ENCODE data around the gene UNCX.
"Not testable (repeated sequence)": the region's sequence is repeated elsewhere in the genome, so short reads cannot be mapped to it uniquely, and the experiment has no call there.

UNCX gene

DNA sequence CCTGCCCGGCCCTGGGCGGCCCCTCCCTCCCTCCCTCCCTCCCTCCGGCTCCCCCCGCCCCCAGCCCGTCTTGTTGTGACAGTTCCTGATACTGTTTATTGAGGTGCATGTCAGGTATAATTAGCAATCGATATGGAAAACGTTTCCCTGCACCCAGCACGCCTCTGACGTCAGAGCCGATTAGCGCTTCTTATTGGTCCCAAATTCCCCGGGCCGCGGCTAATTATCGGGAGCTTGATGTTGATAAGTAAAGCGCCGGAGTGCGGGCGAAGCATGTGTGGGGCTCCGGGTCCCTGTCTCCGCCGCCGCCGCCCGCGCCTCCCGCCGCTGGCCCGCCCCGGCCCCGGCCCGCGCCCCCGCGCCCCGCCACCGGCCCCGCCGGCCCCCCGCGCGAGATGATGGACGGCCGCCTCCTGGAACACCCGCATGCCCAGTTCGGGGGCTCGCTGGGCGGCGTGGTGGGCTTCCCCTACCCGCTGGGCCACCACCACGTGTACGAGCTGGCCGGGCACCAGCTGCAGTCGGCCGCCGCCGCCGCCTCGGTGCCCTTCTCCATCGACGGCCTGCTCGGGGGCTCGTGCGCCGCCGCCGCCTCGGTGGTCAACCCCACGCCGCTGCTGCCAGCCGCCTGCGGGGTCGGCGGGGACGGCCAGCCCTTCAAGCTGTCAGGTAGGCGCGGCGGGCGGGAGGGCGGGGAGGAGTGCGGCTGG, at the start of gene UNCX:
TSS of gene UNCX (plus strand) at position 250 of the 710 bp plus-strand sequence. CDS start at position 396, 146 bp downstream.
- no peak for DNase-seq

DNA sequence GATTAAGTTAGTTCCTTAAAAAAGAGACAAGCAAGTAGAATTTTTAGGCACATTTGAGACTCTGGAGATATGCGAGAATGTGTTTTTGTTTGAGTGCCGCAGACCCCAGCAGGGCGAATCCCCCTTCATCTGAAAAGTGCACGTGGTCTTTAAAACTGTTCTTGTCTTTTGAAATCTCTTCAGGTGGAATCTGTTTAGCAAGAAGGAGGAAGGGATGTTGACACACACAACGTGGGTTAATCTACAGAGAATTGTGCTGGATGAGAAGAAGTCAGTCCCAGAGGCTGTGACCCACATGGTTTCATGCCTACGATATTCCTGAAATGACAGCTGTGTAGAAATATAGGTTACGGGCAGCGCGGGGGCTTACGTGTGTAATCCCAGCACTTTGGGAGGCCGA, 45.5 kb upstream of the UNCX start:
- no peak for DNase-seq

DNA sequence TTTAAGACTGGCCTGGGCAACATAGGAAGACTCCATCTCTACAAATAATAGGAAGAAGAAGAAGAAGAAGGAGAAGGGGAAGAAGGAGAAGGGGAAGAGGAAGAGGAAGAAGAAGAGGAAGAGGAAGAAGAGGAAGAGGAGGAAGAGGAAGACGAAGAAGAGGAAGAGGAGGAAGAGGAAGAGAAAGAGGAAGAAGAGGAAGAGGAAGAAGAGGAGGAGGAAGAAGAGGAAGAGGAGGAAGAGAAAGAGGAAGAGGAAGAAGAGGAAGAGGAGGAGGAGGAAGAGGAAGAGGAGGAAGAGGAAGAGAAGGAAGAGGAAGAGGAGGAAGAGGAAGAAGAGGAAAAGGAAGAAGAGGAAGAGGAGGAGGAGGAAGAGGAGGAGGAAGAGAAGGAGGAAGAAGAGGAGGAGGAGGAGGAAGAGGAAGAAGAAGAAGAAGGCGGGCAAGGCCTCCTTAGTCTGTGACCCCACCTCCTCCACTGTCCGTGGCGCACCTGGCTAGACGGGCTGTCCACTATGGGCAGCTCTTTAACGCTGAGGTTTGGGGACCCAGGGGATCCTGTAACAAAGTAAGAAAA, 43.9 kb upstream of the UNCX start:
- DNase-seq = no peak

DNA sequence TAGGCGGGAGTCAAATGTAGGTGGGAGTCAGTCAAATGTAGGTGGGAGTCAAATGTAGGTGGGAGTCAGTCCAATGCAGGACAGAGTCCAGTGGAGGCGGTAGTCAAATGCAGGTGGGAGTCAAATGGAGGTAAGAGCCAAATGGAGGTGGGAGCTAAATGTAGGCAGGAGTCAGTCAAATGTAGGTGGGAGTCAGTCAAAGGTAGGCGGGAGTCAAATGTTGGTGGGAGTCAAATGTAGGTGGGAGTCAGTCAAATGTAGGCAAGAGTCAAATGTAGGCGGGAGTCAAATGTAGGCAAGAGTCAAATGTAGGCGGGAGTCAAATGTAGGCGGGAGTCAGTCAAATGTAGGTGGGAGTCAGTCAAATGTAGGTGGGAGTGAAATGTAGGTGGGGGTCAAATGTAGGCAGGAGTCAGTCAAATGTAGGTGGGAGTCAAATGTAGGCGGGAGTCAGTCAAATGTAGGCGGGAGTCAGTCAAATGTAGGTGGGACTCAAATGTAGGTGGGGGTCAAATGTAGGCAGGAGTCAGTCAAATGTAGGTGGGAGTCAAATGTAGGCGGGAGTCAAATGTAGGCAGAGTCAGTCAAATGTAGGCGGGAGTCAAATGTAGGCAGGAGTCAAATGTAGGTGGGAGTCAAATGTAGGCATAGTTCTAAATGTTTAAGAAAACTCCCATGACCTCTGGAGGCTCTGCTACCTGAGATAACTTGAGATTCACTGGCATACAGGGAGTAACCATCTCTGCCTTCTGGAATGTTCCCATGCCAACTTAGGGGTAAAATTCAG, 42.5 kb upstream of the UNCX start:
- no peak for DNase-seq

DNA sequence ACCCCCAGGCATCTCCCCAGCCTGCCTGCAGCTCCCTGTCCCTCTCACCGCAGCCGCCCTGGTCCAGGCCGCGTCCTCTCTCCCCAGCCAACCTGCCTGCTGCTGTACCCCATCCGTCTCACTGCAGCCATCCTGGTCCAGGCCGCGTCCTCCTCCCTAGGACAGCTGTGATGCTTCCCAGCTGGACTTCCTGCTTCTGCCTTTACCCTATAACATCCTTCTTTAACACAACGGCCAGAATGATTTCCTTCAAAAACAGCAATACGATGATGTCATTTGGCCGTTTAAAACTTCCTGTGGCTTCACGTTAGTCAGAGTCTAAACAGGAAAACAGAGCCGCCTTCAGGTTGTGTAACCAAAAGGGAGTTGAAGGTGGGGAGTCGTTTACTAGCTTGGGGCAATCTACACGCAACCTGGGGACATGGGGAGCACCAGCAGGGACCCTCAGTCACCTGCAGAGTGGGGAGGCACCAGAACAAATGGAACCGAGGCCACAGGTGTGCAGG, 40.4 kb upstream of the UNCX start:
- peak; percentile 14 for DNase-seq

DNA sequence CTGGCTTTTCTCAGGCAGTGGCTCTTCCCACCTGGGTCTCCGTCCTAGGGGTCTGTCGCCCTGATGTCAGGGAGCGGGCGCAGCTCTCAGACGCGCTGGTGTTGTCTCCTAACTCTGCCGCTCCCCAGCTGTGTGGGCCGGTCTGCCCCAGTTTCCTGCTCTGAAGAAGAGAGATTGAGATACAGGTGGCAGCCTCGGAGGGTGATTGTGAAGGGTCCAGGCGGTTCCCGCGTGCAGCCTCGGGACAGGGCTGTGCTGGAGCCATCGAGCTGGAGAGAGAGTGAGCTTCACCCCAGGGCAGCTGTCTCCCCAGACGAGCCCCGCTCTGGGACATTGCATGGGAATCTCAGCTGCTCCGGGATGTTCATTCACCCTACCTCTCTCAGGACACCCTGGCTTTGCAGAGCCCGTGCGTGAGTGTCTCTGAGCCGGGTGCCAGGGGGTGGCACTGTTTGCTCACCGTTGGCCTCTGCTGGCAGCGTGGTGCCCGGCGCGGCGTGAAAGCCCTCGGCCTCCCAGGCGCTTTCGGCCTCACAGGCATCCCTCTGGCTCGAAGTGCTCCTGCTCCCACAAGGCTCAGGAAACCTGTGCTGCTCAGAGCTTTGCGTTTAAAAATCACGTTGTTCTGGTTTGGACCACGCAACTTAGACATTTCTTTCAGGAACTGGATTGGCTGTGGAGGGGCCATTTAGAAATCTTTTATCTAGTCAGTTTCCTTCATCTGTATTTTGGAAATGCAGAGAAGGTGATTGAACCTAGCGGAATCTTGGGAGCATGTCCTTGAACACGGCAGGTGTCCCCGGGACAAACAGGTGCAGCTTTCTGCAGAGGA, 38.9 kb upstream of the UNCX start:
- peak; percentile 27 for DNase-seq

DNA sequence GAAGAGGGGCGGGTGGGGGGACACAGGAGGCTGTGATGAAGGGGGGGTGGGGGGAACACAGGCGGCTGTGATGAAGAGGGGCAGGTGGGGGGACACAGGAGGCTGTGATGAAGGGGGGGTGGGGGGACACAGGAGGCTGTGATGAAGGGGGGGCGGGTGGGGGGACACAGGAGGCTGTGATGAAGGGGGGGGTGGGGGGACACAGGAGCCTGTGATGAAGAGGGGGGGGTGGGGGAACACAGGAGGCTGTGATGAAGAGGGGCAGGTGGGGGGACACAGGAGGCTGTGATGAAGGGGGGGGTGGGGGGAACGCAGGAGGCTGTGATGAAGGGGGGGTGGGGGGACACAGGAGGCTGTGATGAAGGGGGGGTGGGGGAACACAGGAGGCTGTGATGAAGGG, 36.2 kb upstream of the UNCX start:
- DNase-seq = not testable (repeated sequence)

DNA sequence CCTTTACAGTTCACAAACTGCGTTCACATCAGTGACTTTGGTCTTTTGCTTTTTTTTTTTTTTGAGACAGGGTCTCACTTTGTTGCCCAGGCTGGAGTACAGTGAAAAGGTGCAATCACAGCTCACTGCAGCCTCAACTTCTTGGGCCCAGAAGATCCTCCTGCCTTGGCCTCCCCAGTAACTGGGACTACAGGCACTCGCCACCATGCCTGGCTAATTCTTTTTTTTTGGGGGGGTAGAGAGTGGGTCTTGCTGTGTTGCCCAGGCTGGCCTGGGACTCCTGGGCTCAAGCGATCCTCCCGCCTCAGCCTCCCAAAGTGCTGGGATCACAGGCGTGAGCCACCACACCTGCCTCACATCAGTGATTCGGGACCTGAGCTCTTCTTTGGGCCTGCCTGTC, 35.7 kb upstream of the UNCX start:
- DNase-seq = no peak

DNA sequence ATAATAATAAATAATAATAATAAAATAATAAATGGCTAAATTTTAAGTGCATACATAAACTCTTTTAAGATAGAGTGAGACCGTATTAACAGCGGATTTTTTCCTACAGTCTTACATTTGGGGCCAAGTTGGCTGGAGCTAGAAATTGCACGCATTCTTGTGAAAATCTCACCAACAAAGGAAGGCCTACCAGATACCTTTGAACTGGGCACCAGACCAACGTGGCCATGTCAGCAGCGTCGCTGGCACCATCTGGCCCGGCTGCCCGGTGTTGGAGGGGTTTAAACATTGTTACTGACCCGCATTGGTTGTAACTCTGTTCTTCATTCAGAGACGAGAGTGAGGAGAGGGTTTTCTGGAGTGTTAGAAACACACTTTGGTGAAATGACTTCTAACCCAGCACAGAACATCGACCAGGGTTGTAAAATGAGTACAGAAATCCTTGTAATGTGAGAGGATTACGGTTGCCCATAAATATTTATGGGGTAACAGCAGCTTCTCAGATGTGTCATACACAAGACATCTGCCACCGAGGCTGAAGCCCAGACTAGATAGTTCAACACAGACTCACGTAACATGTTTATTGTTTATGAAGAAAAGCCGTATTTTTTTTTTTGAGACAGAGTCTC, 34.6 kb upstream of the UNCX start:
- no peak for DNase-seq

DNA sequence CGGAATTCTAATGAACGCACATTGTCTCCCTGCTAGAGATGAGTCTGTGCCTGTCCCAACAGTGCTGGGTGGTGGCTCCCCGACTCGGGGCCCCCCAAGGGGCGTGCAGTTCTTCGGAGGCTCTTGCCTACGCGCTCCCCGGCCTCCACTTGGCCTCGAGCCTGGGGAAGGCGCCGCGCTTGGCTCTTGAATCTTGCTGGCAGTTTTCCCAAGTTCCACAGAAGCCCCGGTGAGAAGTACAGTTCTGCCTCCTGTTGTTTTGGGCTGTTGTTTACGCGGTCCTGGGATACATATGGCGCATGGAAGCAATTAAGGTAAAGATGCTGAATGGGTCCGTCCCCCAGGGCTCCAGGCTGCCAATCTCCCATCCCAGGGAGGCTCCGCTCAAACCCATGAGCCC, 32.6 kb upstream of the UNCX start:
- no peak for DNase-seq

DNA sequence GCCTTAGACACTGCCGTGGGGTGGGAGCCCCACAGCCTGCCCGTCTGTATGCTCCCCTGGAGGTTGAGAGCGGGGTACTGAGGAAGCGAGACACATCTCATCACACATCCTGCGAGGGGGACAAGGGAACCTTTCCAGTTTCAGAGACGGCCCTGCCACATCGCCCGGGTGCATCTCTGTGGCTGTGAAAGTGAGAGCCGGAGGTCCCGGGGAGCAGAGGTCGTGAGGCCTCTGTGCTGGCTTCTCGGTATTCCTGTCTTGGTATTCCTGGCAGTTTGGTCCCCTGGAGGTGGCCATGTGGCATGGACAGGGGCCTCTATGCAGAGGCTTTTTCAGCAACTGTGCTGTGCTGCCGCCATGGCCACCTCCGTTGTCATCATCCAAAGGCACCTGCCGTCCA, 30.8 kb upstream of the UNCX start:
- no peak for DNase-seq

DNA sequence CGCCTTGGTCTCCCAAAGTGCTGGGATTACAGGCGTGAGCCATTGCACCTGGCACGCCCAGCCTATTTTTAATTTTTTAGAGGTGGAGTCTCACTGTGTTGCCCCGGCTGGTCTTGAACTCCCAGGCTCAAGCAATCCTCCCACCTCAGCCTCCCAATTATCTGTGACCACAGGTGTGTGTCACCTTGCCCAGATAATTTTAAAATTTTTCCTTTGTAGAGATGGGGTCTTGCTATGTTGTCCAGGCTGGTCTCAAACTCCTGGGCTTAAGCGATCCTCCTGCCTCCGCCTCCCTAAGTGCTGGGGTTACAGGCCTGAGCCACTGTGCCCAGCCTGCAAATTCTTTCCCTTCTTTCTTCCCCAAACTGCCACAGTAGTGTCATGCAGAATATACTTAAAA, 29.8 kb upstream of the UNCX start:
- DNase-seq = not testable (repeated sequence)

DNA sequence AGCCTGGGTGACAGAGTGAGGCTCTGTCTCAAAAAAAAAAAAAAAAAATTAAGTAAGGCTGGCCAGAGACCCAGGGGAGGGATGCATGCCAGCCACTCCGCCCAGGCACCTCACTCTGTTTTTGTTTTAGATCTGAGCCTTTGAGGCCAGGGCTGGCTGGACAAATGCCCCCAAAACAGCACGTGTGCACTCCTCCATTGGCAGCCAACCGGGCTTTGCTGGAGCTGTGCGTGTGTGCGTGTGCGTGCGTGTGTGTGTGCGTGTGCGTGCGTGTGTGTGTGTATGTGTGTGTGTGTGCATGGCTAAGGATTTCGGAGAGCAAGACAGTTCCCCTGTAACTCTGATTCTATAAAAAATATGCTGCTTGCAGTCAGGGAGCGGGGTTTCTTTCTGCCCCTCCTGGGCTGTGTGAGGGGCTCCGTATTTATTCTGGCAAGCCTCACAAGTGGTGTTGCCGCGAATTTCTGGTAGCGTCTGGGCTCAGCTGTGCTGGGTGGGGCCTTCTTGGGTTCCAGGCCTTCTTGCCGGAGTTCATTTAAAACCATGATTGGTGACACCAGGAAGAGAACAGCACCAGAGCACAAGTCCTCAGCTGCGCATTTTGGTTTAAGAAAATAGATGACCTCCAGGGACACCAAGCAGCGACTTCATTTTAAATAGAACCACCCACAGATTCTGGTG, 28.1 kb upstream of the UNCX start:
- no peak for DNase-seq

DNA sequence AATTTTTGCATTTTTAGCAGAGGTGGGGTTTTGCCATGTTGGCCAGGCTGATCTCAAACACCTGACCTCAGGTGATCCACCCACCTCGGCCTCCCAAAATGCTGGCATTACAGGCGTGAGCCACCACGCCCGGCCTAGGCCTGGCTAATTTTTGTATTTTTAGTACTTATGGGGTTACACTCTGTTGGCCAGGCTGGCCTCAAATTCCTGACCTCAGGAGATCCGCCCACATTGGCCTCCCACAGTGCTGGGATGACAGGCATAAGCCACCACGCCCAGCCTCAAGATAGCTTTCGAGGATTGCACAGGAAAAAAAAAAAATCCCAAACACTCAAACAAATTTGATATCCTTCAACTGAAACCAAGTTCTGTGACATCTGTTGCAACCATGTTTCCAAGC, 26.9 kb upstream of the UNCX start:
- not testable (repeated sequence) for DNase-seq

DNA sequence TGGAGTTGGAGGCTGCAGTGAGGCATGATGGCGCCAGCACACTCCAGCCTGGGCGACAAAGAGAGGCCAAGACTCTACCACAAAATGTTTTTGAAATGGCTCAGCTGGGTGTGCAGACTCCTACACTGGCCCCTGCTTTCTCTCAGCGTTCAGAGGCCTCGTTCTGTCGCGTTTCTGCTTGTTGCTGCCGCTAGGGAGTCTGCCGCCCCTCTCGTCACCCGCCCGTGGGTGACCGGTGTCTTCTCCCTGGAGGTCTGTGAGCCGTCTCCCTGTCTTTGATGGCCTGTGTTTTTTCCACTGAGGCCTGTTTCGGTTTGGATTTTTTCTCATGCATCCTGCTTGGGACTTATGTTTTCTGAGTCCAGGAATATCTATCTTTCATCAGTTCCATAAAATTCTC, 23.6 kb upstream of the UNCX start:
- DNase-seq = no peak

DNA sequence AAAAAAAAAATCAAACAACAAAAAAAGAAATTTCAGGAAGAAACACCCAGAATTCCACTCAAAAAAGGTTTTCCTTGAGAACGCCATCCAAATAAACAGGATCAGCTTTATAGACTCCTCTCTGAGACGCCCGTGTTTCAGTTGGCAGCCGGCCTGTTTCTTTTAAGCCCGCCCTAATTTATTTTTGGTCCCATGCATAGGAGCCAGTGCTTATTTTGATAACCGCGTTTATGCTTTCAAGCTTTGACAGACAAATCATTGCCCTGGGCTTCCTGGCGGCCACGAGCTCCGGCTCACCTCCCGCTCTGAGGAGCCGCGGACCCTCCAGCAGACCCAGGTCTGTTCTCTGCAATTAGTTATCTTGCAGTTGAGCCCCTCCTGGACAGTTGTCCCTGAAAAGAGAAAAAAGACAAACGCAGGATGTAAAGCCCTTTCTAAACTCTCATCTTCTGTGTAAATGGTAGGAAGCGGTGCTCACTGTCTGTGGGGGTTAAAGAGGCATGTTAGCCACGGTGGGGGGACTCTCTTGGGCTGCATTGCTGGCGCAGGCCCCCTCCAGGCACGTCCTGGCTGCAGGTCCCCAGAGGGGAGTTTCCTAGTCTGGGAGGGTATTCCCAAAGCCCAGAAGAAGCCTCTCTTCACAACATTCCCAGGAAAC, 22.2 kb upstream of the UNCX start:
- DNase-seq = no peak

DNA sequence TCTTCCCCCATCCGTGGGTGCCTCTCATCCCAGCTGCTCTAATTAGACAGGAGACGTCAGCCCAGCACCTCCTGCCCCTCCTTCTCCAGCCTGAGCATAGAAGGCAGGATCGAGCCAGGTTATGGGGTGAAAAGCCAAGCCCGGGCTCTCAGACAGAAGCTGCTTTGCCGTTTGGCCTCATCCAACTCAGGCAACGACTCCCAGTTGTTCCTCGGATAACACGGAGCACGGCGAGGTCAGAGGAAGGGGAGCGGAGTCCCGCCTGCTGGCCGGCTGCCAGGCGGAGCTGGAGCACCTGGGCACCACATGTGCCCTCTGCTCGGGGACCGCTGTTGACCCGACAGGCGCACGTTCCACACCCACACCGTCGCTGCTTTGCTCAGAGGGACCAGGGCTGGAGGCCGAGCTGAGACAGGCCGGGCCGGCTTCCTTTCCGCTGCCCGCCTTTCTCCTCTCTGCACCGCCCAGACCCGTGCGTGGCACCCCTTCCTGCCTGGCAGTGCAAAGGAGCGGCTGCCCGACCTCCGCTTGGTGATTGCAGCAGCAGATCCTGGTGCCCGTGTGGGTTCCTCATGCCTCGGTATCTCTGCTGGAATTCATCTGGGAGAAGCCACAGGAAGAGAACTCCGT, 21.6 kb upstream of the UNCX start:
- no peak for DNase-seq

DNA sequence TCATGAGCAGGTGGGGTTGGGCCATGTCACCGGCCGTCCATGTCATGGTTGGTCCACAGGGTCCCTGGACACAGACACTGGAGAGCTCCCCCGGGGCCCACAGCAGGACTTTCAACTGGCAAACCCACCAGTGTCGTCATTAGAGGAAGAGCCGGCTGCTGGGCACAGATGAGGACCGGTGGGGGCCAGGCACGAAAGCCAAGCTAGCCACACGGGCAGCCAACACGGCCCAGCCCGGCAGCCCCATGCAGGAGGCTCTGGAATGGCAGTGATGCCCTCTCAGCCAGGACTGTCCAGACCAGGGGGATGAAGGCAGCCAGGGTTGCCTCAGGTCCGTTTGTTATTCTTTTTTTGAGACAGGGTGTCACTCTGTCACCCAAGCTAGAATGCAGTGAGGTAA, 21.1 kb upstream of the UNCX start:
- no peak for DNase-seq

DNA sequence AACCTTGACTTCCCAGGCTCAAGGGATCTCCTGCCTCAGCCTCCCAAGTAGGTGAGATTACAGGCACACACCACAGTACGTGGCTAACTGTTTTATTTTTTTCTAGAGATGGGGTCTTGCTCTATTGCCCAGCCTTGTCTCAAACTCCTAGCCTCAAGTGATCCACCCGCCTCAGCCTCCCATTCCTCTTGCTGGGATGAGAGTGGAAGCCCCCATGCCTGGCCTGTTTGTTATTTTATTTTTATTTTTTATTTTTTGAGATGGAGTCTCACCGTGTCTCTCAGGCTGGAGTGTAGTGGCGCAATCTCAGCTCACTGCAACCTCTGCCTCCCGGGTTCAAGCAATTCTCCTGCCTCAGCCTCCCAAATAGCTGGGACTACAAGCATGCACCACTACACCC, 20.6 kb upstream of the UNCX start:
- not testable (repeated sequence) for DNase-seq

DNA sequence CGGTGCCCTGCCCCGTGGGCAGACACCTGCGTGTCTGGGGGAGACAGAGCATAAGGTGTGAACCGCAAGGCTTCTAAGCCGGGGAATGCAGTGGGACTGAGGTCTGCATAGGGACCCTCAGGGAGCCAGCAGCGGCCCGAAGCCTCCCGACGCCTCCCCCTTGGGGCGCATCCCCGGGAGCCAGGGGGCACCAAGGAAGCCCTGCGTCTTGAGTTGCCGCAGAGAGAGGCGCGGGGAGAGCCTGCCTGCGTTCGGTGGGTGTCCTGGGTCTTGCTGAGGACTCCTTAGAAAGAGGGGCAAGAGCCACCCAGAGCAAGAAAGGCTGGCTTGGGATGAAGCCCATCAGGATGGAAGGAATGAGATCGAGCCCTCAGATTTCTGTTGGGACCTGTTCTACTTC, 18.2 kb upstream of the UNCX start:
- no peak for DNase-seq

All from activated naive CD4-positive, alpha-beta T cell treated with Interleukin-2 at 50 U/mL for 16 hours (primary cell).